ENCODE results near the gene CSK. TPM values are rescaled to one million over a fixed set of nuclear protein-coding genes. Genes with fewer than 3 reads are reported as not detected.

The CSK gene
- total RNA-seq, 4 donors from 2014 or later, result 6.4 to 11.7 (median 10.8) TPM

- TF ChIP-seq CTCF (IDR thresholded peaks at IDR 0.05 in 4 of 5, conservative IDR thresholded peaks at IDR 0.05 in 1 of 5) (no peak), POLR2A (IDR thresholded peaks at IDR 0.05) (no peak)
- H3K36me3 ChIP-seq, result no peaks in the 10 kb centered on the region
- peaks cover 0 to 2% of the 10 kb centered on the region in 2 donors for H3K4me1 ChIP-seq
- in situ Hi-C loops (cut with MboI; ENCODE audit: low sequenced_read_pairs in 4 of 4), result no loop called here
- H3K27me3 ChIP-seq, result peaks cover 6 to 13% (median 7%) of the 10 kb centered on the region in 3 donors
- intact Hi-C loops (cut with DNase I; ENCODE audit: low total_unique reads), result no loop called here
- H3K9me3 ChIP-seq, result no peaks in the 10 kb centered on the region
- no peak for ATAC-seq
- H3K4me3 ChIP-seq, result no peak overlapping the region
- DNase-seq, result no peak
- H3K27ac ChIP-seq, result no peak overlapping the region
These were observed 44.0 kb downstream of the CSK start for GRCh38 chr15:74825866-74826265.

GRCh38 chr15:74826364-74826819, 44.5 kb downstream of the CSK start, which contains the start of gene CPLX3:
Gene CPLX3 (plus strand): TSS chr15:74826627. CDS start chr15:74826704, 77 bp downstream.
- no peak within 1 kb of the TSS for H3K27ac ChIP-seq
- no peak for DNase-seq
- TF ChIP-seq CTCF (IDR thresholded peaks at IDR 0.05 in 4 of 5, conservative IDR thresholded peaks at IDR 0.05 in 1 of 5) (no peak), POLR2A (IDR thresholded peaks at IDR 0.05) (no peak)
- no peak for ATAC-seq
- H3K9me3 ChIP-seq, result no peaks in the 10 kb centered on the region
- peaks cover 6 to 13% (median 7%) of the 10 kb centered on the region in 3 donors for H3K27me3 ChIP-seq
- in situ Hi-C loops (cut with MboI; ENCODE audit: low sequenced_read_pairs in 4 of 4), result no loop called here
- H3K4me1 ChIP-seq, result peaks cover 4 to 7% of the 10 kb centered on the region in 2 donors
- intact Hi-C loops (cut with DNase I; ENCODE audit: low total_unique reads), result no loop called here
- no peaks in the 10 kb centered on the region for H3K36me3 ChIP-seq
- H3K4me3 ChIP-seq, result no peak within 1 kb of the TSS

GRCh38 chr15:74826921-74827320, 45.0 kb downstream of the CSK start:
- H3K36me3 ChIP-seq, result no peaks in the 10 kb centered on the region
- intact Hi-C loops (cut with DNase I; ENCODE audit: low total_unique reads), result no loop called here
- H3K4me1 ChIP-seq, result peaks cover 9 to 12% of the 10 kb centered on the region in 2 donors
- H3K27ac ChIP-seq, result no peak overlapping the region
- ATAC-seq (no peak), DNase-seq (no peak)
- no peak for TF ChIP-seq POLR2A (IDR thresholded peaks at IDR 0.05)
- no peak for TF ChIP-seq CTCF (IDR thresholded peaks at IDR 0.05 in 4 of 5, conservative IDR thresholded peaks at IDR 0.05 in 1 of 5)
- in situ Hi-C loops (cut with MboI; ENCODE audit: low sequenced_read_pairs in 4 of 4), result no loop called here
- H3K9me3 ChIP-seq, result no peaks in the 10 kb centered on the region
- no peak overlapping the region for H3K4me3 ChIP-seq
- H3K27me3 ChIP-seq, result peaks cover 6 to 13% (median 7%) of the 10 kb centered on the region in 3 donors

GRCh38 chr15:74827614-74828013, 45.7 kb downstream of the CSK start:
- intact Hi-C loops (cut with DNase I; ENCODE audit: low total_unique reads) (no loop called here), in situ Hi-C loops (cut with MboI; ENCODE audit: low sequenced_read_pairs in 4 of 4) (no loop called here)
- Histone ChIP-seq H3K9me3 (no peaks in the 10 kb centered on the region), H3K36me3 (no peaks in the 10 kb centered on the region), H3K4me1 (peaks cover 16 to 19% of the 10 kb centered on the region in 2 donors), H3K27me3 (peaks cover 6 to 13% (median 7%) of the 10 kb centered on the region in 3 donors), H3K4me3 (no peak overlapping the region), H3K27ac (no peak overlapping the region)
- DNase-seq (no peak), ATAC-seq (no peak)
- TF ChIP-seq POLR2A (IDR thresholded peaks at IDR 0.05), result no peak
- no peak for TF ChIP-seq CTCF (IDR thresholded peaks at IDR 0.05 in 4 of 5, conservative IDR thresholded peaks at IDR 0.05 in 1 of 5)

GRCh38 chr15:74828835-74829234, 47.0 kb downstream of the CSK start:
- DNase-seq, result no peak
- no peaks in the 10 kb centered on the region for H3K9me3 ChIP-seq
- no peak overlapping the region for H3K27ac ChIP-seq
- peaks cover 16 to 19% of the 10 kb centered on the region in 2 donors for H3K4me1 ChIP-seq
- H3K4me3 ChIP-seq, result no peak overlapping the region
- in situ Hi-C loops (cut with MboI; ENCODE audit: low sequenced_read_pairs in 4 of 4), result no loop called here
- intact Hi-C loops (cut with DNase I; ENCODE audit: low total_unique reads), result no loop called here
- ATAC-seq, result no peak
- H3K27me3 ChIP-seq, result peaks cover 6 to 13% (median 7%) of the 10 kb centered on the region in 3 donors
- TF ChIP-seq CTCF (IDR thresholded peaks at IDR 0.05 in 4 of 5, conservative IDR thresholded peaks at IDR 0.05 in 1 of 5) (no peak), POLR2A (IDR thresholded peaks at IDR 0.05) (no peak)
- no peaks in the 10 kb centered on the region for H3K36me3 ChIP-seq

Measured in gastrocnemius medialis (tissue), 4 donors.